NCI-H748 (cell line): ENCODE results near the gene MLF2.

Source experiments
- DNase-seq: peaks from one replicate; lab custom pipeline; 2025; ENCODE audit not compliant: unreplicated experiment; lab: John Stamatoyannopoulos, UW

The MLF2 gene

DNA sequence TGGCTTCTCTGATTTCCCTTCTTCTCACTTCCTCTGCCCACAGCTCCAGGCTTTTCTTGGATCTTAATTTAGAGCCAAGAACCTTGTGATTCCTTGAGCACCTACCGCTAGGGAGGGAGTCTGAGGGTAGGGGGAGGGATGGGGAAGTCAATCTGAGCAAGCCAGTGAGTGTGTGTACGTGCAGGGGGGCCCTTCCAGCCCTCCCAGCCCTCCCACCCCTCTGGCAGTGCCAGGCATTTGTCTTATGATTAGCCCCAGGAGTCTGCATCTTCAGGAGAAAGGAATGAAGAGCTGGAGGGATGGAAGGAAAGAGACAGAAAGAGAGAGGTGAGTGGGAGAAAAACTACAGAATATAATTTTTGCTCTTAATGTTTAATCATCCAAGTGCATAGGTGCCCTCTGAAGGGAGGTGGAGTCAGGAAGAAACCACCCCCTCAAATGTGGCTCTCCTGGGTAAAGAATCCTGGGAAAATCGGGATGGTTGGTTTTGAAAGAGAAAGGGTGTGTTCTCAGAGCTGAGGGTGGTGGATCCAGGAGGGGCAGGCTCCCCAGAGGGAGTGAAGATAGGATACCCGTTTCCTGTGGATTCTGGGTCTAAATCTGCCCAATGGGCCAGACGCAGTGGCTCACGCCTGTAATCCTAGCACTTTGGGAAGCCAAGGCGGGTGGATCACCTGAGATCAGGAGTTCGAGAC is 54.4 kb downstream of the MLF2 start:
- DNase-seq: no peak
